Measurements from ENCODE around the gene DMTF1.

Gene DMTF1

DNA sequence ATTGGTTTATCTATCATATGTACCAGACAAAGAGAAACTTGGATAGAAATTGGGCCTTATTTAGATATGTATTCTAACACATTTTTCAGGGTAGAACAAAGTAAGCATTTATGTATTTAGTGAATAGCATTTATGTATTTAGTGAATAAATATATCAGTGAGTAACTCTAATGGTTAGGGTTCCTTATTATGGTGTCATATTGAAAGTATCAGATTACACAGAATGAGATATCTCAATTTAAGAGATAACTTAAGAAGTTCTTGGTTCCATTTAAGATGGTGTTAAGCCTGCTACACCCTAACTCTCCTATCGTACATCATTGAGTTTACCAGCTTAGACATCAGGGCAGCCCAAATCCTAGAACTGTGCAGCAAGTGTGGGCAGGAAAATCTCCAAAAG, 35.9 kb upstream of the DMTF1 start (continued):
- no peak for TF ChIP-seq PPARA (CRISPR knock-in tag; IDR thresholded peaks at IDR 0.05; ENCODE audit: borderline replicate concordance)
- TF ChIP-seq, protein P1, sequence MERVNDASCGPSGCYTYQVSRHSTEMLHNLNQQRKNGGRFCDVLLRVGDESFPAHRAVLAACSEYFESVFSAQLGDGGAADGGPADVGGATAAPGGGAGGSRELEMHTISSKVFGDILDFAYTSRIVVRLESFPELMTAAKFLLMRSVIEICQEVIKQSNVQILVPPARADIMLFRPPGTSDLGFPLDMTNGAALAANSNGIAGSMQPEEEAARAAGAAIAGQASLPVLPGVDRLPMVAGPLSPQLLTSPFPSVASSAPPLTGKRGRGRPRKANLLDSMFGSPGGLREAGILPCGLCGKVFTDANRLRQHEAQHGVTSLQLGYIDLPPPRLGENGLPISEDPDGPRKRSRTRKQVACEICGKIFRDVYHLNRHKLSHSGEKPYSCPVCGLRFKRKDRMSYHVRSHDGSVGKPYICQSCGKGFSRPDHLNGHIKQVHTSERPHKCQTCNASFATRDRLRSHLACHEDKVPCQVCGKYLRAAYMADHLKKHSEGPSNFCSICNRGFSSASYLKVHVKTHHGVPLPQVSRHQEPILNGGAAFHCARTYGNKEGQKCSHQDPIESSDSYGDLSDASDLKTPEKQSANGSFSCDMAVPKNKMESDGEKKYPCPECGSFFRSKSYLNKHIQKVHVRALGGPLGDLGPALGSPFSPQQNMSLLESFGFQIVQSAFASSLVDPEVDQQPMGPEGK (CRISPR knock-in tag; IDR thresholded peaks at IDR 0.05; ENCODE audit: borderline replicate concordance) = no peak
- TF ChIP-seq ZNF565 (CRISPR knock-in tag; conservative IDR thresholded peaks at IDR 0.05; ENCODE audit: low read depth) = no peak
- TF ChIP-seq BACH2 (CRISPR knock-in tag; IDR thresholded peaks at IDR 0.05; ENCODE audit: borderline replicate concordance) = no peak
- TF ChIP-seq OSR1 (CRISPR knock-in tag; IDR thresholded peaks at IDR 0.05) = no peak
- TF ChIP-seq TCF4 (CRISPR knock-in tag; IDR thresholded peaks at IDR 0.05; ENCODE audit: borderline replicate concordance) = no peak
- TF ChIP-seq TOX (CRISPR knock-in tag; IDR thresholded peaks at IDR 0.05; ENCODE audit: borderline replicate concordance) = no peak
- TF ChIP-seq GLIS3 (CRISPR knock-in tag; IDR thresholded peaks at IDR 0.05) = no peak
- TF ChIP-seq, protein P2, sequence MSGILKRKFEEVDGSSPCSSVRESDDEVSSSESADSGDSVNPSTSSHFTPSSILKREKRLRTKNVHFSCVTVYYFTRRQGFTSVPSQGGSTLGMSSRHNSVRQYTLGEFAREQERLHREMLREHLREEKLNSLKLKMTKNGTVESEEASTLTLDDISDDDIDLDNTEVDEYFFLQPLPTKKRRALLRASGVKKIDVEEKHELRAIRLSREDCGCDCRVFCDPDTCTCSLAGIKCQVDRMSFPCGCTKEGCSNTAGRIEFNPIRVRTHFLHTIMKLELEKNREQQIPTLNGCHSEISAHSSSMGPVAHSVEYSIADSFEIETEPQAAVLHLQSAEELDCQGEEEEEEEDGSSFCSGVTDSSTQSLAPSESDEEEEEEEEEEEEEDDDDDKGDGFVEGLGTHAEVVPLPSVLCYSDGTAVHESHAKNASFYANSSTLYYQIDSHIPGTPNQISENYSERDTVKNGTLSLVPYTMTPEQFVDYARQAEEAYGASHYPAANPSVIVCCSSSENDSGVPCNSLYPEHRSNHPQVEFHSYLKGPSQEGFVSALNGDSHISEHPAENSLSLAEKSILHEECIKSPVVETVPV (CRISPR knock-in tag; IDR thresholded peaks at IDR 0.05) = no peak
- TF ChIP-seq ISL1 (CRISPR knock-in tag; IDR thresholded peaks at IDR 0.05) = no peak
- no peak for TF ChIP-seq ZC3H10 (CRISPR knock-in tag; IDR thresholded peaks at IDR 0.05)

DNA sequence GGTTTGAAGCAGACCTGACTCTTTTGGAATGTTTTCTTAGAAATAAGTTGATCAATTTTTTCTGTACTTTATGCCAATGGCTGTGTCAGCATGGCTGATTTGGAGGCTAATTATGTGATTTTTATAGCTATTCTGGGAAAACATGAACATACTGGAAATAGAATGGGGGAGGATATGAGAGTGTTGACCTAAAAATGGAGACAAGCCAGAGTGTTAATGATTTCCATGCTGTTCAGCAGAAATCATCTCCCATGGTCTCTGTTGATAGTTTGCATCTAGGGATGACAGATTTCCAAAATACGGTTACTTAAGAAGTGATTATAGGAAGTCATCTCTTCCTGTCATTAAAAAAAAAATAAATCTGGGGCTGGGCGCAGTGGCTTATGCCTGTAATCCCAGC, 32.7 kb upstream of the DMTF1 start:
- no peak for ATAC-seq
- no peak for TF ChIP-seq GLIS3 (CRISPR knock-in tag; IDR thresholded peaks at IDR 0.05)
- TF ChIP-seq ARNTL (CRISPR knock-in tag; IDR thresholded peaks at IDR 0.05; ENCODE audit: borderline replicate concordance, low read depth) = no peak
- TF ChIP-seq ISL1 (CRISPR knock-in tag; IDR thresholded peaks at IDR 0.05) = no peak
- TF ChIP-seq ZNF8 (CRISPR knock-in tag; IDR thresholded peaks at IDR 0.05) = no peak
- TF ChIP-seq SNAI2 (CRISPR knock-in tag; IDR thresholded peaks at IDR 0.05) = no peak
- TF ChIP-seq RARB (CRISPR knock-in tag; IDR thresholded peaks at IDR 0.05) = no peak
- TF ChIP-seq ZNF565 (CRISPR knock-in tag; conservative IDR thresholded peaks at IDR 0.05; ENCODE audit: low read depth) = no peak
- TF ChIP-seq PPARA (CRISPR knock-in tag; IDR thresholded peaks at IDR 0.05; ENCODE audit: borderline replicate concordance) = no peak
- TF ChIP-seq TCF4 (CRISPR knock-in tag; IDR thresholded peaks at IDR 0.05; ENCODE audit: borderline replicate concordance) = no peak
- no peak for TF ChIP-seq ESRRG (CRISPR knock-in tag; IDR thresholded peaks at IDR 0.05)
- TF ChIP-seq OSR1 (CRISPR knock-in tag; IDR thresholded peaks at IDR 0.05) = no peak
- no peak for TF ChIP-seq CSDC2 (CRISPR knock-in tag; IDR thresholded peaks at IDR 0.05)
- TF ChIP-seq, protein P2 (CRISPR knock-in tag; IDR thresholded peaks at IDR 0.05) = no peak
- TF ChIP-seq, protein P3, sequence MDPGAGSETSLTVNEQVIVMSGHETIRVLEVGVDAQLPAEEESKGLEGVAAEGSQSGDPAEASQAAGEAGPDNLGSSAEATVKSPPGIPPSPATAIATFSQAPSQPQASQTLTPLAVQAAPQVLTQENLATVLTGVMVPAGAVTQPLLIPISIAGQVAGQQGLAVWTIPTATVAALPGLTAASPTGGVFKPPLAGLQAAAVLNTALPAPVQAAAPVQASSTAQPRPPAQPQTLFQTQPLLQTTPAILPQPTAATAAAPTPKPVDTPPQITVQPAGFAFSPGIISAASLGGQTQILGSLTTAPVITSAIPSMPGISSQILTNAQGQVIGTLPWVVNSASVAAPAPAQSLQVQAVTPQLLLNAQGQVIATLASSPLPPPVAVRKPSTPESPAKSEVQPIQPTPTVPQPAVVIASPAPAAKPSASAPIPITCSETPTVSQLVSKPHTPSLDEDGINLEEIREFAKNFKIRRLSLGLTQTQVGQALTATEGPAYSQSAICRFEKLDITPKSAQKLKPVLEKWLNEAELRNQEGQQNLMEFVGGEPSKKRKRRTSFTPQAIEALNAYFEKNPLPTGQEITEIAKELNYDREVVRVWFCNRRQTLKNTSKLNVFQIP (CRISPR knock-in tag; IDR thresholded peaks at IDR 0.05; ENCODE audit: borderline replicate concordance, low read depth) = no peak
- TF ChIP-seq, protein P1 (CRISPR knock-in tag; IDR thresholded peaks at IDR 0.05; ENCODE audit: borderline replicate concordance) = no peak

DNA sequence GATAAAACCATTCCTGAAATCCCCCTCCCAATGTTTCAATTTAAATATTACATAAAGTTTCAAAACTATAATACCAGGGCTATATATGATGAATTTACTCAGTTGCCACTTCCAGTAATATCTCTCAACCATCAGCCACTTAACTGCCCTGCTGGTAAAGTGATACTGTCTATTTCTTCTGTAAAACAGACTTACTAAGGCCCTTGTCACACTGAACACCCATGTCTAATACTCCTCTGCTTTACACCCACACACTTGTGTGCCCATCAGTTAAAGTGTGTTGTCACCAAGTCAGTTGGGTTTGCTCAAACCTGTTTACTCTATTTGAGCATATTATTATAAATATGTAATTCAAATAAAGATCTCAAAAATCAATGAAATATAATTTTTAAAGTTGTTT, 29.1 kb upstream of the DMTF1 start:
- ATAC-seq = no peak
- TF ChIP-seq TOX (CRISPR knock-in tag; IDR thresholded peaks at IDR 0.05; ENCODE audit: borderline replicate concordance) (no peak), ARNTL (CRISPR knock-in tag; IDR thresholded peaks at IDR 0.05; ENCODE audit: borderline replicate concordance, low read depth) (no peak), ZFP30 (CRISPR knock-in tag; IDR thresholded peaks at IDR 0.05) (no peak), ZNF8 (CRISPR knock-in tag; IDR thresholded peaks at IDR 0.05) (no peak), GLIS3 (CRISPR knock-in tag; IDR thresholded peaks at IDR 0.05) (no peak), OSR1 (CRISPR knock-in tag; IDR thresholded peaks at IDR 0.05) (no peak), ZNF565 (CRISPR knock-in tag; conservative IDR thresholded peaks at IDR 0.05; ENCODE audit: low read depth) (no peak), SNAI2 (CRISPR knock-in tag; IDR thresholded peaks at IDR 0.05) (no peak), ESRRG (CRISPR knock-in tag; IDR thresholded peaks at IDR 0.05) (no peak), ISL1 (CRISPR knock-in tag; IDR thresholded peaks at IDR 0.05) (no peak), CSDC2 (CRISPR knock-in tag; IDR thresholded peaks at IDR 0.05) (no peak), TCF4 (CRISPR knock-in tag; IDR thresholded peaks at IDR 0.05; ENCODE audit: borderline replicate concordance) (no peak), RARB (CRISPR knock-in tag; IDR thresholded peaks at IDR 0.05) (no peak), ZNF70 (CRISPR knock-in tag; IDR thresholded peaks at IDR 0.05) (no peak), PPARA (CRISPR knock-in tag; IDR thresholded peaks at IDR 0.05; ENCODE audit: borderline replicate concordance) (no peak)
- TF ChIP-seq, protein P4, sequence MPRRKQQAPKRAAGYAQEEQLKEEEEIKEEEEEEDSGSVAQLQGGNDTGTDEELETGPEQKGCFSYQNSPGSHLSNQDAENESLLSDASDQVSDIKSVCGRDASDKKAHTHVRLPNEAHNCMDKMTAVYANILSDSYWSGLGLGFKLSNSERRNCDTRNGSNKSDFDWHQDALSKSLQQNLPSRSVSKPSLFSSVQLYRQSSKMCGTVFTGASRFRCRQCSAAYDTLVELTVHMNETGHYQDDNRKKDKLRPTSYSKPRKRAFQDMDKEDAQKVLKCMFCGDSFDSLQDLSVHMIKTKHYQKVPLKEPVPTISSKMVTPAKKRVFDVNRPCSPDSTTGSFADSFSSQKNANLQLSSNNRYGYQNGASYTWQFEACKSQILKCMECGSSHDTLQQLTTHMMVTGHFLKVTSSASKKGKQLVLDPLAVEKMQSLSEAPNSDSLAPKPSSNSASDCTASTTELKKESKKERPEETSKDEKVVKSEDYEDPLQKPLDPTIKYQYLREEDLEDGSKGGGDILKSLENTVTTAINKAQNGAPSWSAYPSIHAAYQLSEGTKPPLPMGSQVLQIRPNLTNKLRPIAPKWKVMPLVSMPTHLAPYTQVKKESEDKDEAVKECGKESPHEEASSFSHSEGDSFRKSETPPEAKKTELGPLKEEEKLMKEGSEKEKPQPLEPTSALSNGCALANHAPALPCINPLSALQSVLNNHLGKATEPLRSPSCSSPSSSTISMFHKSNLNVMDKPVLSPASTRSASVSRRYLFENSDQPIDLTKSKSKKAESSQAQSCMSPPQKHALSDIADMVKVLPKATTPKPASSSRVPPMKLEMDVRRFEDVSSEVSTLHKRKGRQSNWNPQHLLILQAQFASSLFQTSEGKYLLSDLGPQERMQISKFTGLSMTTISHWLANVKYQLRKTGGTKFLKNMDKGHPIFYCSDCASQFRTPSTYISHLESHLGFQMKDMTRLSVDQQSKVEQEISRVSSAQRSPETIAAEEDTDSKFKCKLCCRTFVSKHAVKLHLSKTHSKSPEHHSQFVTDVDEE (CRISPR knock-in tag; IDR thresholded peaks at IDR 0.05) = no peak
- TF ChIP-seq, protein P2 (CRISPR knock-in tag; IDR thresholded peaks at IDR 0.05) = no peak

All from SK-N-SH treated with all-trans-retinoic acid at 6 μM for 48 hours (cell line).